AG08395 (cell line): ENCODE results near the gene ARHGAP21.

ENCODE experiments used
- DNase-seq: peaks from one replicate; pipeline ENCODE4 v3.0.0; 2012; ENCODE audit warnings: mixed read lengths, low spot score

Gene ARHGAP21

GRCh38 chr10:24533981-24534380 lies 189.7 kb downstream of the ARHGAP21 start:
- DNase-seq, result no peak
